Astrocyte (in vitro differentiated cells and primary cell): Measurements from ENCODE around the gene TDG.

Experiments used
- CTCF ChIP-seq: IDR thresholded peaks from 2 replicates; pipeline ENCODE4 v1.5.1; 2011; ENCODE audit warnings: low read depth, mild to moderate bottlenecking, inconsistent platforms, low read length, moderate library complexity; ENCODE audit not compliant: insufficient read depth
- EZH2 ChIP-seq: IDR thresholded peaks from 2 replicates; pipeline ENCODE4 v1.6.1; 2012; ENCODE audit warnings: mild to moderate bottlenecking, low read length, inconsistent platforms; ENCODE audit not compliant: insufficient read depth

DNA sequence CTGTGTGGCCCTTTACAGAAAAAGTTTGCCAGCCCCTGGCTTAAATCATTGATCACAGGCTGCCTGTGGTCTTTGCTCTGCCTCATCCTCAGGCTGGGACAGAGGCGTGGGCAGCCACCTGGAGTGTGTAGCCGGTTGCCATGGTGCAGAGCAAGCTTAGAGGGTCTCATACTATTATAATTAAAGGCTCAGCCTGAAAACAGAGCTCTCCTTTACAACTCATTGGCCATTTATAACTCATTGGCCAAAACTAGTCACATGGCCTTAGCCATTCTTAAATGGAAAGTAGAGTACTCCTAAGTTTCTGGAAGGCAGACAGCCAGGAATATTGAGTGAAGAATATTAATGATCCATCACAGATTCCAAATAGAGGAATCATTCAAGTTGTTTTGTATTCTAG lies 32.4 kb upstream of the TDG start:
- TF ChIP-seq CTCF (no peak), EZH2 (no peak)
